NCI-H748 treated with DMSO at 0.1 percent for 48 hours (cell line): Measurements from ENCODE around the gene PTPRB.
"Not testable (repeated sequence)": the region's sequence is repeated elsewhere in the genome, so short reads cannot be mapped to it uniquely, and the experiment has no call there.

ENCODE experiments used
- DNase-seq: peaks from one replicate; lab custom pipeline; 2025; lab: John Stamatoyannopoulos, UW

Gene PTPRB

GRCh38 chr12:70540996-70541395 lies 96.2 kb downstream of the PTPRB start:
- no peak for DNase-seq

- no peak for DNase-seq
Measured at GRCh38 chr12:70536650-70537049, 100.6 kb downstream of the PTPRB start.

- DNase-seq, result no peak
Measured at GRCh38 chr12:70535896-70536374, 101.3 kb downstream of the PTPRB start.

- DNase-seq, result no peak
Measured at GRCh38 chr12:70534466-70534865, 102.8 kb downstream of the PTPRB start.

GRCh38 chr12:70529647-70530046 lies 107.6 kb downstream of the PTPRB start:
- DNase-seq, result no peak

GRCh38 chr12:70520847-70521246 lies 116.4 kb downstream of the PTPRB start:
- peak; percentile 15 for DNase-seq

- DNase-seq, result no peak
Measured at GRCh38 chr12:70513426-70513825, 123.8 kb downstream of the PTPRB start.

- DNase-seq, result no peak
Measured at GRCh38 chr12:70508178-70508577, 129.1 kb downstream of the PTPRB start.

- no peak for DNase-seq
Measured at GRCh38 chr12:70507442-70507841, 129.8 kb downstream of the PTPRB start.

GRCh38 chr12:70497508-70497907 lies 139.7 kb downstream of the PTPRB start:
- no peak for DNase-seq

GRCh38 chr12:70492904-70493303 lies 144.3 kb downstream of the PTPRB start:
- DNase-seq, result not testable (repeated sequence)

- DNase-seq, result not testable (repeated sequence)
Measured at GRCh38 chr12:70490928-70491327, 146.3 kb downstream of the PTPRB start.

- no peak for DNase-seq
Measured at GRCh38 chr12:70487440-70487839, 149.8 kb downstream of the PTPRB start.

- DNase-seq, result no peak
Measured at GRCh38 chr12:70486588-70486987, 150.6 kb downstream of the PTPRB start.

GRCh38 chr12:70485704-70486103 lies 151.5 kb downstream of the PTPRB start:
- no peak for DNase-seq

- no peak for DNase-seq
Measured at GRCh38 chr12:70484464-70484863, 152.8 kb downstream of the PTPRB start.

GRCh38 chr12:70482764-70483163 lies 154.5 kb downstream of the PTPRB start:
- DNase-seq, result no peak

GRCh38 chr12:70469221-70469820 lies 167.9 kb downstream of the PTPRB start:
- no peak for DNase-seq

- DNase-seq, result no peak
Measured at GRCh38 chr12:70468741-70469140, 168.5 kb downstream of the PTPRB start.

- no peak for DNase-seq
Measured at GRCh38 chr12:70467918-70468733, 169.1 kb downstream of the PTPRB start.

GRCh38 chr12:70467476-70467875 lies 169.8 kb downstream of the PTPRB start:
- DNase-seq, result no peak

- no peak for DNase-seq
Measured at GRCh38 chr12:70466753-70467152, 170.5 kb downstream of the PTPRB start.
